HCT116 (cell line): Measurements from ENCODE around the gene CNTF. TPM values are rescaled to one million over a fixed set of nuclear protein-coding genes. Genes with fewer than 3 reads are reported as not detected.

Experiments
- ATAC-seq: fragments of 200-7000 bp; cut with Tn5 transposase; 2 replicates; pipeline ENCODE4 v1.9.1; 2020; ENCODE audit warnings: mild to moderate bottlenecking, moderate library complexity
- BruUV-seq: library from RNA; stranded (reverse); fragments of 400-500 nt; replicated peaks from 2 replicates; lab custom pipeline; 2021; lab: Mats Ljungman, UMichigan
- CTCF ChIA-PET: fragments of 300-600 bp; sonication (Branson Sonifier 250); formaldehyde crosslinking; loops from one replicate; lab custom pipeline; 2021; ENCODE audit warnings: antibody characterized with exemption; lab: Charles Lee
- POLR2A ChIA-PET: fragments of 300-600, 350-600 bp; sonication (Branson Sonifier 250); formaldehyde crosslinking; loops from one replicate; lab custom pipeline; 2021; ENCODE audit warnings: antibody characterized with exemption; lab: Charles Lee
- RAD21 ChIA-PET, 2 experiments: fragments of 300-600 bp; sonication (Branson Sonifier 250); formaldehyde crosslinking; loops; one replicate each; lab custom pipeline; 2023; ENCODE audit warnings: low total read pairs in 2 of 2; ENCODE audit not compliant: uncharacterized antibody in 2 of 2, unreplicated experiment in 2 of 2, low non-redundant PET in 1 of 2; lab: Charles Lee
- DNase-seq: peaks from one replicate; pipeline ENCODE4 v3.0.0-alpha.2; 2010; ENCODE audit warnings: low read depth, low spot score
- H2AFZ ChIP-seq: fragments of 200-600 bp; shearing (Covaris generic), sonication (generic); 2 replicates; pipeline ENCODE4 v1.6.1; 2017; ENCODE audit warnings: low read depth, mixed run types, mixed read lengths, antibody characterized with exemption, low read length; ENCODE audit not compliant: poor library complexity, severe bottlenecking
- H3K27ac ChIP-seq: 2 replicates; pipeline ENCODE4 v1.5.1; 2012; ENCODE audit warnings: low read depth, low read length
- H3K27me3 ChIP-seq: fragments of 200-600 bp; sonication (generic); 2 replicates; pipeline ENCODE4 v1.6.1; 2016; ENCODE audit warnings: mixed run types, low read length, mixed read lengths; ENCODE audit not compliant: insufficient read depth
- H3K36me3 ChIP-seq, 2 experiments: fragments of 200-500 bp in 1 of 2; fragments of 200-600 bp in 1 of 2; sonication (Bioruptor generic) in 1 of 2; sonication (generic) in 1 of 2; 2 replicates each; pipeline versions ENCODE4 v1.5.1 to v1.6.1; 2014 to 2016; ENCODE audit warnings: low read length in 2 of 2, inconsistent platforms in 1 of 2, mixed read lengths in 1 of 2, mixed run types in 1 of 2; ENCODE audit not compliant: insufficient read depth in 2 of 2, control insufficient read depth in 1 of 2
- H3K4me1 ChIP-seq, 2 experiments: fragments of 200-600 bp in 1 of 2; sonication (generic) in 1 of 2; 2 replicates each; pipeline versions ENCODE4 v1.5.1 to v1.6.1; 2012 to 2017; ENCODE audit warnings: low read length in 2 of 2, inconsistent platforms in 1 of 2, mild to moderate bottlenecking in 1 of 2, mixed read lengths in 1 of 2, mixed run types in 1 of 2, moderate library complexity in 1 of 2; ENCODE audit not compliant: insufficient read depth in 2 of 2, control insufficient read depth in 1 of 2
- H3K4me2 ChIP-seq: fragments of 200-600 bp; sonication (generic); 2 replicates; pipeline ENCODE4 v1.6.1; 2017; ENCODE audit warnings: mixed run types, low read length, mixed read lengths
- H3K4me3 ChIP-seq, 2 experiments: fragments of 200-600 bp in 1 of 2; sonication (generic) in 1 of 2; replicated peaks in 1 of 2; 2 replicates each; pipeline ENCODE4 v1.5.1; 2011 to 2016; ENCODE audit warnings: low read length in 2 of 2, control low read depth in 1 of 2, low read depth in 1 of 2, mild to moderate bottlenecking in 1 of 2, mixed read lengths in 1 of 2, mixed run types in 1 of 2
- H3K79me2 ChIP-seq: fragments of 200-600 bp; sonication (generic); 2 replicates; pipeline ENCODE4 v1.6.1; 2017; ENCODE audit warnings: mild to moderate bottlenecking, mixed run types, low read length, moderate library complexity, mixed read lengths; ENCODE audit not compliant: insufficient read depth
- H3K9ac ChIP-seq: fragments of 200-600 bp; sonication (generic); 2 replicates; pipeline ENCODE4 v1.6.1; 2016; ENCODE audit warnings: low read length, mixed read lengths
- H3K9me2 ChIP-seq: fragments of 200-600 bp; sonication (generic), shearing (Covaris generic); 2 replicates; pipeline ENCODE4 v1.6.1; 2017; ENCODE audit warnings: mixed run types, mild to moderate bottlenecking, moderate library complexity; ENCODE audit not compliant: insufficient read depth
- H3K9me3 ChIP-seq, 2 experiments: fragments of 200-500 bp in 1 of 2; fragments of 200-600 bp in 1 of 2; sonication (Bioruptor generic) in 1 of 2; sonication (generic) in 1 of 2; 2 replicates each; pipeline ENCODE4 v1.6.1; 2014 to 2017; ENCODE audit warnings: low read length in 2 of 2, mixed read lengths in 2 of 2, inconsistent platforms in 1 of 2, low read depth in 1 of 2, mild to moderate bottlenecking in 1 of 2, mixed run types in 1 of 2, moderate library complexity in 1 of 2; ENCODE audit not compliant: control insufficient read depth in 1 of 2, insufficient read depth in 1 of 2
- H4K20me1 ChIP-seq: fragments of 200-600 bp; sonication (generic), shearing (Covaris generic); 2 replicates; pipeline ENCODE4 v1.6.1; 2017; ENCODE audit warnings: mixed run types, mild to moderate bottlenecking, moderate library complexity; ENCODE audit not compliant: insufficient read depth
- CBX3 ChIP-seq: IDR thresholded peaks from 2 replicates; pipeline ENCODE4 v1.6.1; 2012; ENCODE audit warnings: low read depth
- EGR1 ChIP-seq: IDR thresholded peaks from 2 replicates; pipeline ENCODE4 v1.6.1; 2012; ENCODE audit warnings: low read depth
- FOSL1 ChIP-seq: IDR thresholded peaks from 2 replicates; pipeline ENCODE4 v1.6.1; 2012; ENCODE audit warnings: low read depth
- SP1 ChIP-seq: IDR thresholded peaks from 2 replicates; pipeline ENCODE4 v1.6.1; 2012; ENCODE audit warnings: low read depth
- SRF ChIP-seq: IDR thresholded peaks from 2 replicates; pipeline ENCODE4 v1.6.1; 2012; ENCODE audit warnings: low read depth
- ZFX ChIP-seq: fragments of 450-650 bp; IDR thresholded peaks from 2 replicates; pipeline ENCODE4 v1.6.1; 2017
- intact Hi-C: fragments of 100-400 bp; cut with micrococcal nuclease; formaldehyde crosslinking; loops from 2 replicates; pipeline ENCODE4 v1.10.0; 2022
- total RNA-seq: library from RNA; stranded (reverse); gene quantifications from one replicate; pipeline ENCODE4 v1.2.1, GENCODE V29; 2021; ENCODE audit not compliant: unreplicated experiment
- TF ChIP-seq, protein P1 (sequence below): IDR thresholded peaks from 2 replicates; pipeline ENCODE4 v1.6.1; 2012

The CNTF gene
- total RNA-seq, 1 experiment from 2014 or later = 2.3 TPM

DNA sequence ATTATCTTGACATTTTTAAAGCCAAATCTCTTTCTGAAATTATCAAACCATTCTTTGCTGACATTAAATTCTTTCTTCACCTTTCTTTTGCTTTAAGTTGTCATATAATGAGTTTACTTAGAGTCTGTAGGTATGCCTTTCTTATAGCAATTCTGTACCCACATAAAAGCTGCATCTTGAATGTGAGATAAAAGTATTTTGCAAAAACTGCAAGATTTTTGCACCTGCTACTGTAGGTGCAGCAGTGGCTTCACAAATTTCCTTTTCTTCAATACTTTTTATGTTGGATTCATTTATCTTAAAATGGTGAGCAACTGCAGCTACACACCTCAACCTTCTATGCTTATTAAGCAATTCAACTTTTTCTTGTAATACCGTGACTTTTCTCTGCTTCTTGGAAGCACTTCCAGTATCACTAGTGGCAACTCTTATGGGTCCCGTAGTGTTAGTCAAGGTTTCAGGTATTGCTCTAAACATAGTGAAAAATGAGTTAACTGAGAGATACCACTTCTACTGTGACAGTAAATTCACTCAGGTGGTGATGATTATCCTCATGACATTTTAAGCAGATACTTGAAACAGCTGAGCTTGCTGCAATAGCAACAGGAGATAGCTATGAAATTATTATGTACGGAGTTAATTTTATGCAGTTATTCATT is 24.9 kb upstream of the CNTF start:
- Histone ChIP-seq H3K9me2 (no peaks in the 10 kb centered on the region), H3K36me3 (peaks cover 0 to 2% of the 10 kb centered on the region in 2 experiments; a peak in 1 of 4 replicates), H3K79me2 (peaks cover 100% of the 10 kb centered on the region), H3K9ac (no peak overlapping the region), H4K20me1 (peaks cover 23% of the 10 kb centered on the region), H3K4me3 (no peak overlapping the region), H3K9me3 (no peaks in the 10 kb centered on the region), H3K27me3 (no peaks in the 10 kb centered on the region), H3K27ac (no peak overlapping the region), H3K4me1 (no peaks in the 10 kb centered on the region), H3K4me2 (no peak overlapping the region), H2AFZ (no peak overlapping the region)
- ChIA-PET POLR2A (no interaction called here), RAD21 (no interaction called here), CTCF (interaction anchor here (0.9 kb wide), 1 partner anchor 32 kb away, joined by 3 read pairs; no protein-coding TSS in a partner anchor)
- BruUV-seq = no TSS peak
- DNase-seq = no peak
- no peak for ATAC-seq
- intact Hi-C loops = no loop called here
- TF ChIP-seq CBX3 (no peak), SRF (no peak), SP1 (no peak), FOSL1 (no peak), ZFX (no peak), EGR1 (no peak)

DNA sequence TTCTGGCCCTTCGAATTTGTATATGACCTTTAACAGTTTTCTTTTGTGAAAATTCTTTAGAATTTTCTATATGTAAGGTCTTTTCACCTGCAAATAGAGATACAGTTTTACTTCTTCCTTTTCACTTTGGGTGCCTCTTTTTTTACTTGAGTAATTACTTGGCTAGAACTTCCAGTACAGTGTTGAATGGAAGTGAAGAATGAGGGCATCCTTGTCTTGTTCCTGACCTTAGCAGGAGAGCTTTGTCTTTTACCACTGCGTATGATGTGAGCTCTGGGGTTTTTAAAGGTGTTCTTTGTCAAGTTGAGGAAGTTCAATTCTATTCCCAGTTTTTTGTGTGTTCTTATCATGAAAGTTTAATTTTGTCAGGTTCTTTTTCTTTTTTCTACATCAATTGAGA is 22.0 kb upstream of the CNTF start:
- intact Hi-C loops = no loop called here
- RAD21 ChIA-PET = no interaction called here

More for the DNA sequence above, 22.0 kb upstream of the CNTF start:
- BruUV-seq = no TSS peak
- ATAC-seq (no peak), DNase-seq (no peak)
- no peaks in the 10 kb centered on the region for H3K9me2 ChIP-seq
- H3K9ac ChIP-seq = no peak overlapping the region
- no peaks in the 10 kb centered on the region for H3K9me3 ChIP-seq
- H2AFZ ChIP-seq = no peak overlapping the region
- POLR2A ChIA-PET = no interaction called here
- TF ChIP-seq, protein P1, sequence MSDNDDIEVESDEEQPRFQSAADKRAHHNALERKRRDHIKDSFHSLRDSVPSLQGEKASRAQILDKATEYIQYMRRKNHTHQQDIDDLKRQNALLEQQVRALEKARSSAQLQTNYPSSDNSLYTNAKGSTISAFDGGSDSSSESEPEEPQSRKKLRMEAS = no peak
- H3K36me3 ChIP-seq = no peaks in the 10 kb centered on the region
- H4K20me1 ChIP-seq = peaks cover 19% of the 10 kb centered on the region; the same call in 1 of the 2 replicates
- CTCF ChIA-PET = interaction anchor here (1.0 kb wide), 1 partner anchor 13 kb away, joined by 3 read pairs; no protein-coding TSS in a partner anchor
- no peaks in the 10 kb centered on the region for H3K27me3 ChIP-seq
- H3K4me2 ChIP-seq = no peak overlapping the region
- H3K79me2 ChIP-seq = peaks cover 100% of the 10 kb centered on the region
- no peak overlapping the region for H3K27ac ChIP-seq
- H3K4me1 ChIP-seq = no peaks in the 10 kb centered on the region; a peak in 1 of 4 replicates
- no peak overlapping the region for H3K4me3 ChIP-seq
